ENCODE results near the gene TLK2. TPM values are rescaled to one million over a fixed set of nuclear protein-coding genes. Genes with fewer than 3 reads are reported as not detected.

The TLK2 gene
- total RNA-seq, 1 donor from 2014 or later: 52.8 TPM

DNA sequence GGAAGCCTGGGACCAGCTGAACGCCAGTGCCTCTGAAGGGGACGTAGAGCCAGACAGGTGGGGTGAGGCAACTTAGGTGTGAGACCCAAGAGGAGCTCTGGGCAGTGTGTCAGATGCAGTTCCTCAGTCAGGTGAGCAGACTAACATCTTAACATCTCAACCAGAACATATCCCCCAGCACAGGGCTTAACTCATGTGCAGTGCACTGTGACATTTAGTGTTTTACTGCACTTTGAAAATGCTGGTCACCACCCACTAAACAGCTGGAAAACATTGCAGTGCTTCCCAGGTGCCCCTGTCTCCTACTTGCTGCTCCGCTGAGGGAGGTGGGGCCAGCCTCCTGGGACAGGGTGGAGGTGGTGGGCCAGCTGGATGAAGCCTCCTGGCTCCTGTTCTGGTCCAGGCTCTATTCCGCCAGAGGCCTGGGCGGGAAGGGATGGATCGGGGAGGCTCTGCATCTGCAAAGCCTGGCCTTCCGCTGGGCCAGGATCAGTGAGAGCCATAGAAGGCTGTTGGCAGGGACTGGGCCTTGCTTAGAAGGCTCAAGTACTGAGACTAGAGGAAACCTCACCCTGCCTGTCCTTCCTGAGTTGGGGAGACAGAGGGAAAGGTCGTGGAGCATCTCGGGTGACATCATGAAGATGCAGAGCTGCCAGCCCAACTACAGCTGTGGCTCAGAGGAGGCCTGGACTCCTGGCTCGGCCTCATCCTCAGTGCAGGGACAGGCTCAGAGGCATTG is 141.0 kb downstream of the TLK2 start:
- H3K4me1 Mint-ChIP-seq: peaks cover 21% of the 10 kb centered on the region
- TF ChIP-seq, protein P1, sequence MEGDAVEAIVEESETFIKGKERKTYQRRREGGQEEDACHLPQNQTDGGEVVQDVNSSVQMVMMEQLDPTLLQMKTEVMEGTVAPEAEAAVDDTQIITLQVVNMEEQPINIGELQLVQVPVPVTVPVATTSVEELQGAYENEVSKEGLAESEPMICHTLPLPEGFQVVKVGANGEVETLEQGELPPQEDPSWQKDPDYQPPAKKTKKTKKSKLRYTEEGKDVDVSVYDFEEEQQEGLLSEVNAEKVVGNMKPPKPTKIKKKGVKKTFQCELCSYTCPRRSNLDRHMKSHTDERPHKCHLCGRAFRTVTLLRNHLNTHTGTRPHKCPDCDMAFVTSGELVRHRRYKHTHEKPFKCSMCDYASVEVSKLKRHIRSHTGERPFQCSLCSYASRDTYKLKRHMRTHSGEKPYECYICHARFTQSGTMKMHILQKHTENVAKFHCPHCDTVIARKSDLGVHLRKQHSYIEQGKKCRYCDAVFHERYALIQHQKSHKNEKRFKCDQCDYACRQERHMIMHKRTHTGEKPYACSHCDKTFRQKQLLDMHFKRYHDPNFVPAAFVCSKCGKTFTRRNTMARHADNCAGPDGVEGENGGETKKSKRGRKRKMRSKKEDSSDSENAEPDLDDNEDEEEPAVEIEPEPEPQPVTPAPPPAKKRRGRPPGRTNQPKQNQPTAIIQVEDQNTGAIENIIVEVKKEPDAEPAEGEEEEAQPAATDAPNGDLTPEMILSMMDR (conservative IDR thresholded peaks at IDR 0.05): no peak
- H3K27ac Mint-ChIP-seq (ENCODE audit: unreplicated experiment): no peak overlapping the region
- no peak for DNase-seq (ENCODE audit: low read depth, low spot score)
- H3K9me3 Mint-ChIP-seq: no peaks in the 10 kb centered on the region
- H3K27me3 Mint-ChIP-seq (ENCODE audit: low read depth): no peaks in the 10 kb centered on the region
- H3K36me3 Mint-ChIP-seq (ENCODE audit: low read depth): peaks cover 5% of the 10 kb centered on the region
- no peak overlapping the region for H3K4me3 Mint-ChIP-seq

DNA sequence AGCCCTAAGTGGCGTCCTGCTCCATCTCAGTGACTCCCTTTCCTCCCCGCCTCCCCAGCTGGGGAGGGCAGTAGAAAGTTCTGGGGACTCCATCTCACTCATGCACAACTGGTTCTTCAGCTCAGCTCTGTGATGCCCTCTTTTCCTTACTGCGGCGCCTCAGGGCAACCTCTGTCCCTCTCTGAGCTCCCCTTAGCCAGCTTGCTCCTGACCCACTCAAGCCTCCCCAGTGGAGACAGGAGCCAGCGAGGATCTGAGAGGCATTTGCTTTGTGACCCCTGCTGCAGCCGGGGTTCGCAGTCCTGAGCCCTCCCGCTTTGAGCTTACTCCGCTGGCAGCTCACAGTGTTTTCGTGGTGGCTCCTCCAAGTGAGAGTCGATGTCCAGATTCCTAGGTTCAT is 142.6 kb downstream of the TLK2 start:
- H3K36me3 Mint-ChIP-seq (ENCODE audit: low read depth): peaks cover 6% of the 10 kb centered on the region
- DNase-seq (ENCODE audit: low read depth, low spot score): no peak

GRCh38 chr17:62625184-62625869 is 146.7 kb downstream of the TLK2 start:
- H3K4me3 Mint-ChIP-seq: peak overlapping the region; percentile 85
- H3K36me3 Mint-ChIP-seq (ENCODE audit: low read depth): peaks cover 8% of the 10 kb centered on the region
- peak overlapping the region; percentile 50 for H3K27ac Mint-ChIP-seq (ENCODE audit: unreplicated experiment)
- no peak for DNase-seq (ENCODE audit: low read depth, low spot score)
- H3K9me3 Mint-ChIP-seq: no peaks in the 10 kb centered on the region
- H3K4me1 Mint-ChIP-seq: peaks cover 27% of the 10 kb centered on the region
- H3K27me3 Mint-ChIP-seq (ENCODE audit: low read depth): peaks cover 13% of the 10 kb centered on the region
- TF ChIP-seq, protein P1 (conservative IDR thresholded peaks at IDR 0.05): no peak

More for the DNA sequence above, 142.6 kb downstream of the TLK2 start:
- Mint-ChIP-seq H3K9me3 (no peaks in the 10 kb centered on the region), H3K27ac (ENCODE audit: unreplicated experiment) (no peak overlapping the region), H3K4me1 (peaks cover 24% of the 10 kb centered on the region), H3K4me3 (no peak overlapping the region), H3K27me3 (ENCODE audit: low read depth) (peaks cover 3% of the 10 kb centered on the region)
- TF ChIP-seq, protein P1 (conservative IDR thresholded peaks at IDR 0.05): no peak

- Mint-ChIP-seq H3K4me3 (peak overlapping the region; percentile 85), H3K9me3 (no peaks in the 10 kb centered on the region), H3K27me3 (ENCODE audit: low read depth) (peaks cover 13% of the 10 kb centered on the region), H3K36me3 (ENCODE audit: low read depth) (peaks cover 8% of the 10 kb centered on the region), H3K4me1 (peaks cover 28% of the 10 kb centered on the region), H3K27ac (ENCODE audit: unreplicated experiment) (no peak overlapping the region)
- DNase-seq (ENCODE audit: low read depth, low spot score): no peak
- TF ChIP-seq, protein P1 (conservative IDR thresholded peaks at IDR 0.05): no peak
Measured at GRCh38 chr17:62625870-62626200, 147.2 kb downstream of the TLK2 start.

DNA sequence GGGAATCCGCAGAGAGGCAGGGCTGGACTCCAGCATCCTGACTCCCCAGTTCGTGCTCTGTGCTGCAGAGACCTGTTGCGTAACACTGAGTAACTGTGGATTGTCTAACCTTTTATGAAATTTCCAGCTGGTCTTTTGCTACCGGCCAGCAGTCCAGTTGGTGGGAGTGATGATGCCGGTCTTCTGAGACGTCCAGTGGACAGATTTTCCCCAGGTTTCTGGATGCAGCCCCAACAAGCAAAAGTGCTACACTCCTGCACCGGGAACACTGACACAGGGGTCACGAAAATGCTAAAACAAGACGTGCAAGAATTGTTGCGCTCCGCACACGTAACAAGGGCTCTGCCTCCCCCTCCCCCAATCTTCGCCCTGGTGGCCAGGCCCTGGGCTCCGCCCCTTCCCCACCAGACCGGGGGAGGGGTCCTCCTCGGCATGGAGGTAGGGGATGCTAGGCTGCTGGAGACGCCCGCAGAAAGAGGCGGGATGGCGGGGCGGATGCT is 148.1 kb downstream of the TLK2 start:
- Mint-ChIP-seq H3K4me1 (peaks cover 28% of the 10 kb centered on the region), H3K4me3 (peak overlapping the region; percentile 85), H3K27me3 (ENCODE audit: low read depth) (peaks cover 13% of the 10 kb centered on the region), H3K36me3 (ENCODE audit: low read depth) (peaks cover 8% of the 10 kb centered on the region), H3K9me3 (no peaks in the 10 kb centered on the region), H3K27ac (ENCODE audit: unreplicated experiment) (no peak overlapping the region)
- peak; percentile 64 for DNase-seq (ENCODE audit: low read depth, low spot score)
- TF ChIP-seq, protein P1 (conservative IDR thresholded peaks at IDR 0.05): no peak

All from neural crest cell (in vitro differentiated cells).